Mesendoderm (in vitro differentiated cells): ENCODE data around the gene RAC3.

Source experiments
- DNase-seq: peaks from one replicate; pipeline ENCODE4 v3.0.0; 2013
- H2AK5ac ChIP-seq: 2 replicates; pipeline ENCODE4 v1.6.1; 2013; ENCODE audit warnings: low read length, inconsistent platforms
- H2BK120ac ChIP-seq: 2 replicates; pipeline ENCODE4 v1.6.1; 2013; ENCODE audit warnings: low read depth, mild to moderate bottlenecking, low read length, moderate library complexity, mixed read lengths
- H2BK15ac ChIP-seq: replicated peaks from 2 replicates; pipeline ENCODE4 v1.6.1; 2013; ENCODE audit warnings: low read depth, mild to moderate bottlenecking, moderate library complexity
- H2BK5ac ChIP-seq: 2 replicates; pipeline ENCODE4 v1.6.1; 2013; ENCODE audit warnings: low read length, inconsistent platforms
- H3K18ac ChIP-seq: 2 replicates; pipeline ENCODE4 v1.6.1; 2013; ENCODE audit warnings: mild to moderate bottlenecking, low read length, mixed read lengths
- H3K23ac ChIP-seq: one replicate; pipeline ENCODE4 v1.6.1; 2013; ENCODE audit warnings: low read length
- H3K27ac ChIP-seq: 2 replicates; pipeline ENCODE4 v1.5.1; 2013; ENCODE audit warnings: low read depth, mild to moderate bottlenecking, inconsistent platforms, low read length, moderate library complexity
- H3K27me3 ChIP-seq: 2 replicates; pipeline ENCODE4 v1.6.1; 2013; ENCODE audit warnings: low read length, control low read depth, mild to moderate bottlenecking, inconsistent platforms; ENCODE audit not compliant: insufficient read depth, poor library complexity
- H3K36me3 ChIP-seq: 2 replicates; pipeline ENCODE4 v1.6.1; 2013; ENCODE audit warnings: low read length, inconsistent platforms; ENCODE audit not compliant: control insufficient read depth, insufficient read depth
- H3K4ac ChIP-seq: one replicate; pipeline ENCODE4 v1.6.1; 2013; ENCODE audit warnings: low read depth, mild to moderate bottlenecking, low read length, moderate library complexity
- H3K4me1 ChIP-seq: 2 replicates; pipeline ENCODE4 v1.6.1; 2013; ENCODE audit warnings: low read depth, low read length, inconsistent platforms; ENCODE audit not compliant: control insufficient read depth
- H3K4me2 ChIP-seq: 2 replicates; pipeline ENCODE4 v1.6.1; 2013; ENCODE audit warnings: low read length
- H3K4me3 ChIP-seq: 2 replicates; pipeline ENCODE4 v1.5.1; 2013; ENCODE audit warnings: mild to moderate bottlenecking, low read length
- H3K56ac ChIP-seq: one replicate; pipeline ENCODE4 v1.6.1; 2013; ENCODE audit warnings: low read length
- H3K79me1 ChIP-seq: 2 replicates; pipeline ENCODE4 v1.6.1; 2013; ENCODE audit warnings: low read length, inconsistent platforms
- H3K79me2 ChIP-seq: 2 replicates; pipeline ENCODE4 v1.6.1; 2013; ENCODE audit warnings: mild to moderate bottlenecking, low read length; ENCODE audit not compliant: control insufficient read depth, insufficient read depth
- H3K9ac ChIP-seq: 2 replicates; pipeline ENCODE4 v1.6.1; 2013; ENCODE audit warnings: low read length, inconsistent platforms
- H4K5ac ChIP-seq: one replicate; pipeline ENCODE4 v1.6.1; 2013; ENCODE audit warnings: low read length
- H4K8ac ChIP-seq: one replicate; pipeline ENCODE4 v1.6.1; 2013; ENCODE audit warnings: low read depth, mild to moderate bottlenecking, control low read depth, low read length, moderate library complexity
- WGBS: extraction: QIAGEN DNeasy Blood & Tissue Kit; methylation state at CpG from one replicate; pipeline ENCODE4 v1.1.7; 2013; ENCODE audit warnings: low lambda C conversion rate, missing lambda C conversion rate; ENCODE audit not compliant: insufficient coverage; ENCODE audit errors: extremely low coverage; 5-methylcytosine and 5-hydroxymethylcytosine counted together

RAC3 gene

GRCh38 chr17:82083009-82083408 is 51.5 kb downstream of the RAC3 start:
- no peak overlapping the region for H3K56ac ChIP-seq
- no peak overlapping the region for H3K4me2 ChIP-seq
- no peaks in the 10 kb centered on the region for H3K27me3 ChIP-seq
- no peak overlapping the region for H2AK5ac ChIP-seq
- H2BK15ac ChIP-seq, result no peak overlapping the region
- no peak overlapping the region for H3K9ac ChIP-seq
- DNase-seq, result no peak
- no peak overlapping the region for H3K27ac ChIP-seq
- peaks cover 2% of the 10 kb centered on the region for H3K79me2 ChIP-seq
- H2BK5ac ChIP-seq, result no peak overlapping the region
- H2BK120ac ChIP-seq, result no peak overlapping the region
- H3K36me3 ChIP-seq, result peaks cover 63% of the 10 kb centered on the region
- no peaks in the 10 kb centered on the region for H3K4me1 ChIP-seq
- H4K8ac ChIP-seq, result no peak overlapping the region
- peaks cover 7% of the 10 kb centered on the region for H3K79me1 ChIP-seq
- WGBS, result no CpG with 5 or more reads among the region's 24 CpGs
- no peak overlapping the region for H3K23ac ChIP-seq
- H3K4me3 ChIP-seq, result no peak overlapping the region
- no peak overlapping the region for H3K4ac ChIP-seq
- H4K5ac ChIP-seq, result no peak overlapping the region
- no peak overlapping the region for H3K18ac ChIP-seq
